CD14-positive monocyte (primary cell): ENCODE results near the gene BCL7C. TPM values are rescaled to one million over a fixed set of nuclear protein-coding genes. Genes with fewer than 3 reads are reported as not detected.

Experiments used
- DNase-seq, 3 donors: peaks; one replicate each; pipeline ENCODE4 v3.0.0-alpha.2; 2011 to 2022
- H2AFZ ChIP-seq: 2 replicates; pipeline ENCODE4 v1.6.0; 2012; ENCODE audit warnings: mild to moderate bottlenecking, low read depth, low read length, inconsistent platforms; ENCODE audit not compliant: insufficient read depth, poor library complexity, severe bottlenecking
- H3K27ac ChIP-seq, 2 donors: 1 replicate in 1 of 2; 2 replicates in 1 of 2; pipeline ENCODE4 v1.5.1; 2012 to 2013; ENCODE audit warnings: low read length in 2 of 2, control low read depth in 1 of 2, inconsistent platforms in 1 of 2, low read depth in 1 of 2, mild to moderate bottlenecking in 1 of 2
- H3K27me3 ChIP-seq, 2 donors: one replicate each; pipeline versions ENCODE4 v1.6.0 to v1.6.1; 2011 to 2013; ENCODE audit warnings: low read length in 2 of 2; ENCODE audit not compliant: control insufficient read depth in 2 of 2, insufficient read depth in 2 of 2
- H3K36me3 ChIP-seq, 2 donors: replicated peaks in 1 of 2; 1 replicate in 1 of 2; 2 replicates in 1 of 2; pipeline versions ENCODE4 v1.5.1 to v1.6.1; 2012 to 2013; ENCODE audit warnings: low read length in 2 of 2, control low read depth in 1 of 2, inconsistent platforms in 1 of 2, mild to moderate bottlenecking in 1 of 2; ENCODE audit not compliant: insufficient read depth in 2 of 2, control insufficient read depth in 1 of 2
- H3K4me1 ChIP-seq, 2 donors: 1 replicate in 1 of 2; 2 replicates in 1 of 2; pipeline versions ENCODE4 v1.5.1 to v1.6.1; 2012 to 2013; ENCODE audit warnings: low read length in 2 of 2, control low read depth in 1 of 2, inconsistent platforms in 1 of 2, mild to moderate bottlenecking in 1 of 2, moderate library complexity in 1 of 2; ENCODE audit not compliant: insufficient read depth in 2 of 2, control insufficient read depth in 1 of 2
- H3K4me2 ChIP-seq: replicated peaks from 2 replicates; pipeline ENCODE3; 2012; ENCODE audit warnings: low read length, moderate library complexity, mild to moderate bottlenecking; ENCODE audit not compliant: poor library complexity, severe bottlenecking; ENCODE audit errors: extremely low read depth
- H3K4me3 ChIP-seq, 3 experiments: fragments of 200-600 bp in 1 of 3; sonication (generic) in 1 of 3; replicated peaks in 1 of 3; 1 replicate in 2 of 3; 2 replicates in 1 of 3; pipeline ENCODE4 v1.5.1; 2011 to 2013; ENCODE audit warnings: low read length in 3 of 3, mild to moderate bottlenecking in 3 of 3, control low read depth in 2 of 3, low read depth in 2 of 3, inconsistent platforms in 1 of 3, moderate library complexity in 1 of 3
- H3K79me2 ChIP-seq: 2 replicates; pipeline ENCODE4 v1.6.0; 2012; ENCODE audit warnings: mild to moderate bottlenecking, control low read depth, inconsistent platforms, low read length, moderate library complexity; ENCODE audit not compliant: insufficient read depth
- H3K9ac ChIP-seq: 2 replicates; pipeline ENCODE4 v1.6.0; 2017; ENCODE audit warnings: low read length, mild to moderate bottlenecking; ENCODE audit not compliant: insufficient read depth, poor library complexity, severe bottlenecking
- H3K9me3 ChIP-seq, 2 donors: replicated peaks in 1 of 2; 1 replicate in 1 of 2; 2 replicates in 1 of 2; pipeline versions ENCODE4 v1.5.1 to v1.6.1; 2012 to 2013; ENCODE audit warnings: low read length in 2 of 2, control low read depth in 1 of 2; ENCODE audit not compliant: control insufficient read depth in 1 of 2, insufficient read depth in 1 of 2
- H4K20me1 ChIP-seq: 2 replicates; pipeline ENCODE4 v1.6.0; 2012; ENCODE audit warnings: mild to moderate bottlenecking, low read length, control low read depth, moderate library complexity; ENCODE audit not compliant: insufficient read depth
- H3K27ac Mint-ChIP-seq, 7 donors: one replicate each; pipeline ENCODE4 v1.8.0; 2020; ENCODE audit warnings: mild to moderate bottlenecking in 7 of 7, mixed read lengths in 7 of 7, moderate library complexity in 6 of 7, inconsistent platforms in 2 of 7
- H3K27me3 Mint-ChIP-seq, 3 donors: one replicate each; pipeline ENCODE4 v1.8.0; 2021 to 2022; ENCODE audit warnings: low read depth in 3 of 3, mild to moderate bottlenecking in 3 of 3, mixed read lengths in 3 of 3, moderate library complexity in 3 of 3, inconsistent platforms in 1 of 3
- H3K36me3 Mint-ChIP-seq, 2 donors: one replicate each; pipeline ENCODE4 v1.8.0; 2020; ENCODE audit warnings: mixed read lengths in 2 of 2, inconsistent platforms in 1 of 2, mild to moderate bottlenecking in 1 of 2
- H3K4me1 Mint-ChIP-seq: one replicate; pipeline ENCODE4 v1.8.0; 2020; ENCODE audit warnings: mild to moderate bottlenecking, mixed read lengths
- H3K4me3 Mint-ChIP-seq, 2 donors: one replicate each; pipeline ENCODE4 v1.8.0; 2020; ENCODE audit warnings: mild to moderate bottlenecking in 2 of 2, mixed read lengths in 2 of 2, moderate library complexity in 1 of 2
- H3K9me3 Mint-ChIP-seq, 7 donors: one replicate each; pipeline ENCODE4 v1.8.0; 2020 to 2022; ENCODE audit warnings: mixed read lengths in 7 of 7, mild to moderate bottlenecking in 6 of 7, moderate library complexity in 6 of 7, inconsistent platforms in 2 of 7
- WGBS: methylation state at CpG from one replicate; pipeline ENCODE4 v1.1.5; 2013; ENCODE audit warnings: missing lambda C conversion rate; ENCODE audit not compliant: insufficient coverage; 5-methylcytosine and 5-hydroxymethylcytosine counted together
- intact Hi-C, 2 donors: fragments of 100-400 bp; cut with micrococcal nuclease; formaldehyde crosslinking; loops; one replicate each; pipeline versions ENCODE4 v1.15.0 to v1.15.1; 2023
- polyA plus RNA-seq, 3 donors: library from polyadenylated mRNA; depleted of rRNA in 1 of 3; unstranded in 2 of 3; stranded (reverse) in 1 of 3; fragments of 300-500 nt in 2 of 3; fragments of >200 nt in 1 of 3; fragmentation: Illumina TruSeq in 2 of 3; gene quantifications; 1 replicate in 2 of 3; 2 replicates in 1 of 3; pipeline ENCODE4 v1.2.3, GENCODE V29; 2012 to 2021
- TF ChIP-seq, protein P1 (sequence below): fragments of 200-600 bp; IDR thresholded peaks from one replicate; pipeline ENCODE4 v1.8.0; 2022; ENCODE audit warnings: antibody characterized with exemption, mild to moderate bottlenecking

The BCL7C gene
- polyA plus RNA-seq, 3 donors, result 11.4 to 19.1 (median 17.4) TPM

DNA sequence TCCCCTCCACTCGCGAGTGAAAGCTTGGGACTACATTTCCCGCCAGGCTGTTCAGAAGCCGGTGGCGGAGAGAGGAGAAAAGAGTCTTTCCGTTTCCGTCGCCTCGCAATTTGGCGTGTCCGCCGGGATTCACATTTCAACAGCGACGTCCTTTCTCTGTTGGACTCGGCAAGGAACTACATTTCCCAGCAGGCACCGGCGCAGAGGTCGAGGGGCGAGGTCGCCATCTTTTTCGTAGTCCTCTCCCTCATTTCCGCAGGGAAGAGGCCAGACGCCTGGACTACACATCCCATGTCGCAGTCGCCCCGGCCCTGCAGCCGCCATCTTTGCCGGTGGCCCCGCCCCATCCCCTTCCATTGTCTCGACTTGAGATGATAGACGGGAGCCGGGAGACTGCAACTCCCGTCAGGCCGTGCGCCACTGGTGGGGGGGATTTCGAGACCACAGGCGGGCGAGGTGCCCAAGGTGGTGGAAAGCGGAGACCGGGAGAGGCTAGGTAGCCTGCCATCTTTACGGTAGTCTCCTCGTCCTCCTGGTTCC is 28.6 kb upstream of the BCL7C start:
- H3K4me3 ChIP-seq, result peak overlapping the region; percentile 60 to 85 (median 74)
- no peaks in the 10 kb centered on the region for H3K79me2 ChIP-seq
- TF ChIP-seq, protein P1, sequence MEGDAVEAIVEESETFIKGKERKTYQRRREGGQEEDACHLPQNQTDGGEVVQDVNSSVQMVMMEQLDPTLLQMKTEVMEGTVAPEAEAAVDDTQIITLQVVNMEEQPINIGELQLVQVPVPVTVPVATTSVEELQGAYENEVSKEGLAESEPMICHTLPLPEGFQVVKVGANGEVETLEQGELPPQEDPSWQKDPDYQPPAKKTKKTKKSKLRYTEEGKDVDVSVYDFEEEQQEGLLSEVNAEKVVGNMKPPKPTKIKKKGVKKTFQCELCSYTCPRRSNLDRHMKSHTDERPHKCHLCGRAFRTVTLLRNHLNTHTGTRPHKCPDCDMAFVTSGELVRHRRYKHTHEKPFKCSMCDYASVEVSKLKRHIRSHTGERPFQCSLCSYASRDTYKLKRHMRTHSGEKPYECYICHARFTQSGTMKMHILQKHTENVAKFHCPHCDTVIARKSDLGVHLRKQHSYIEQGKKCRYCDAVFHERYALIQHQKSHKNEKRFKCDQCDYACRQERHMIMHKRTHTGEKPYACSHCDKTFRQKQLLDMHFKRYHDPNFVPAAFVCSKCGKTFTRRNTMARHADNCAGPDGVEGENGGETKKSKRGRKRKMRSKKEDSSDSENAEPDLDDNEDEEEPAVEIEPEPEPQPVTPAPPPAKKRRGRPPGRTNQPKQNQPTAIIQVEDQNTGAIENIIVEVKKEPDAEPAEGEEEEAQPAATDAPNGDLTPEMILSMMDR, result no peak
- H3K4me2 ChIP-seq, result peak overlapping the region; percentile 80
- intact Hi-C loops, result loop anchor here (2.0 to 10.0 kb wide), 5 partner anchors 26 to 268 kb away; partner anchors contain the start of genes CTF1 (in 2 of the 2), CFAP119 (in 1 of the 2), FBRS (in 1 of the 2) and PRR14 (in 1 of the 2)
- WGBS, result under 1% methylated on average over 27 of the region's 42 CpGs
- peaks cover 29% of the 10 kb centered on the region for H3K4me1 Mint-ChIP-seq
- peaks cover 12 to 15% of the 10 kb centered on the region in 2 donors for H3K36me3 Mint-ChIP-seq
- peak overlapping the region; percentile 94 to 100 for H3K4me3 Mint-ChIP-seq
- peak overlapping the region; percentile 93 to 94 for H3K27ac ChIP-seq
- H4K20me1 ChIP-seq, result no peaks in the 10 kb centered on the region
- peaks cover 0 to 5% of the 10 kb centered on the region in 2 donors for H3K9me3 ChIP-seq
- peak overlapping the region; percentile 83 for H2AFZ ChIP-seq
- peak overlapping the region; percentile 100 for H3K27ac Mint-ChIP-seq
- H3K36me3 ChIP-seq, result peaks cover 8 to 15% of the 10 kb centered on the region in 2 donors
- H3K27me3 Mint-ChIP-seq, result no peaks in the 10 kb centered on the region
- peaks cover 12 to 25% of the 10 kb centered on the region in 2 donors for H3K4me1 ChIP-seq
- DNase-seq, result peak; percentile 99
- peak overlapping the region; percentile 77 for H3K9ac ChIP-seq
- peaks cover 4 to 9% (median 6%) of the 10 kb centered on the region in 7 donors for H3K9me3 Mint-ChIP-seq
- no peaks in the 10 kb centered on the region for H3K27me3 ChIP-seq

DNA sequence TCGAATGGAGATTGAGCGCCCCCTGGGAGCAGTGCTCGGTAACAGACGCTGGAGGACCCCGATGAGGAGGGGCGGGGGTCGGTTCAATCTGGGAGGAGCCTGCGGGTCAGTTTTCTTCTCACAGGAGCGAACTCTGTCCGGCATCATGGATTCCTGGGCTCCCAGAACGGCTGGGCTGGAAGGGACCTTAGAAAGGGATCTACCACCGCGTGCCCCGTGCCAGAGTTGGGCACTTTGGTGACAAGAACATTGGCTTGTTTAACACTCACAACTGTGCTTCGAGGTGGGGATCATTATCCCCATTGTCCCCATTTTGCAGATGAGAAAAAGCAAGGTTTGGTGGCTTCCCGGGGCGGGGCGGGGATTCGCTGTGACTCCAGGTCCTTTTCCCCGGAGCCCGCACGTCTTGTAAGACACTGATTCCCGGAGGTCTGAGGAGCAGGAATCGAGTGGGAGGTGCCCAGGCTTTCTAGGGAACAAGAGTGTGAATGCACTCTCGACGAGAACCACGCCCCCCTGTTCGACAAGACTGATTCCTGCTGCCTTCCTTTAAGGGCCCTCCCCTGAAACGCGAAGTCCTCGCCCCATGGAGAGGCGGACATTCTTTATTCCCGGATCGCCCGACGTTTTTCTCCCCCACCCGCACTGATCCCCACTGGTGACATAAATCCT is 28.0 kb upstream of the BCL7C start:
- H3K4me2 ChIP-seq, result peak overlapping the region; percentile 80
- intact Hi-C loops, result loop anchor here (1.0 to 10.0 kb wide), 7 partner anchors 25 to 267 kb away; partner anchors contain the start of genes CTF1 (in 2 of the 2), CFAP119 (in 1 of the 2), FBRS (in 1 of the 2) and PRR14 (in 1 of the 2)
- H3K4me1 ChIP-seq, result peaks cover 12 to 25% of the 10 kb centered on the region in 2 donors
- Mint-ChIP-seq H3K27ac (peak overlapping the region; percentile 96 to 100 (median 100)), H3K27me3 (no peaks in the 10 kb centered on the region), H3K4me1 (peaks cover 29% of the 10 kb centered on the region), H3K9me3 (peaks cover 4 to 9% (median 6%) of the 10 kb centered on the region in 7 donors), H3K36me3 (peaks cover 8 to 11% of the 10 kb centered on the region in 2 donors), H3K4me3 (peak overlapping the region; percentile 94 to 100)
- H4K20me1 ChIP-seq, result no peaks in the 10 kb centered on the region
- peak overlapping the region; percentile 83 for H2AFZ ChIP-seq
- peaks cover 7 to 12% of the 10 kb centered on the region in 2 donors for H3K36me3 ChIP-seq
- H3K9ac ChIP-seq, result peak overlapping the region; percentile 44
- H3K27me3 ChIP-seq, result no peaks in the 10 kb centered on the region
- peaks cover 0 to 5% of the 10 kb centered on the region in 2 donors for H3K9me3 ChIP-seq
- H3K79me2 ChIP-seq, result no peaks in the 10 kb centered on the region
- TF ChIP-seq, protein P1, result peak; percentile 97
- H3K4me3 ChIP-seq, result peak overlapping the region; percentile 43 to 85 (median 60)
- H3K27ac ChIP-seq, result peak overlapping the region; percentile 61 to 93
- DNase-seq, result peak; percentile 79 to 84 (median 80)
- WGBS, result under 1% methylated on average over 36 of the region's 37 CpGs
